Testis (tissue), 3 donors: Measurements from ENCODE around the gene SPIRE2. TPM values are rescaled to one million over a fixed set of nuclear protein-coding genes. Genes with fewer than 3 reads are reported as not detected.

Experiments
- DNase-seq: peaks from one replicate; pipeline ENCODE4 v3.0.0-alpha.2; 2019
- H3K27ac ChIP-seq, 2 donors: fragments of 200-600 bp; sonication (generic); one replicate each; pipeline ENCODE4 v1.5.1; 2019
- H3K27me3 ChIP-seq: fragments of 200-600 bp; sonication (generic); one replicate; pipeline ENCODE4 v1.5.1; 2019
- H3K36me3 ChIP-seq: fragments of 200-600 bp; sonication (generic); one replicate; pipeline ENCODE4 v1.5.1; 2017; ENCODE audit warnings: low read depth; ENCODE audit errors: missing control alignments
- H3K4me1 ChIP-seq: fragments of 200-600 bp; sonication (generic); one replicate; pipeline ENCODE4 v1.5.1; 2019
- H3K4me3 ChIP-seq, 2 donors: fragments of 200-600 bp; sonication (generic); one replicate each; pipeline ENCODE4 v1.5.1; 2017 to 2019
- H3K9me3 ChIP-seq: fragments of 200-600 bp; sonication (generic); one replicate; pipeline ENCODE4 v1.5.1; 2017
- CTCF ChIP-seq, 3 experiments: fragments of 450-650 bp in 2 of 3; fragments of 200-600 bp in 1 of 3; sonication (generic) in 1 of 3; IDR thresholded peaks; one replicate each; pipeline ENCODE4 v1.5.1; 2016 to 2019; ENCODE audit warnings: antibody characterized with exemption in 3 of 3, mild to moderate bottlenecking in 2 of 3, moderate library complexity in 1 of 3
- POLR2A ChIP-seq: fragments of 450-650 bp; IDR thresholded peaks from one replicate; pipeline ENCODE4 v1.6.1; 2017; ENCODE audit warnings: antibody characterized with exemption, mild to moderate bottlenecking, moderate library complexity
- WGBS, 2 donors: methylation state at CpG; one replicate each; pipeline ENCODE4 v1.1.5; 2018; 5-methylcytosine and 5-hydroxymethylcytosine counted together
- intact Hi-C: fragments of 100-400 bp; cut with DNase I; formaldehyde crosslinking; loops from one replicate; pipeline ENCODE4 v1.15.1; 2023; ENCODE audit warnings: low total_unique reads
- polyA plus RNA-seq: library from polyadenylated mRNA; stranded (reverse); fragments of 350-450 nt; fragmentation: Illumina TruSeq; extraction: RNeasy Lipid Tissue Mini Kit (QIAGEN cat#74804); gene quantifications from one replicate; pipeline ENCODE4 v1.2.3, GENCODE V29; 2014; ENCODE audit warnings: low read depth, low replicate concordance; ENCODE audit not compliant: insufficient read depth
- total RNA-seq, 2 donors: library from RNA; depleted of rRNA; stranded (reverse); fragments of >200 nt; gene quantifications; one replicate each; pipeline ENCODE4 v1.2.3, GENCODE V29; 2016

SPIRE2 gene
- total and polyA plus RNA-seq, 3 donors from 2014 or later: 11.5 to 31.3 (median 20.9) TPM

GRCh38 chr16:89855301-89855945 is 27.1 kb downstream of the SPIRE2 start:
- WGBS, 2 donors: 91 to 99% methylated on average over 18 to 26 of the region's 26 CpGs
- H3K27me3 ChIP-seq: no peaks in the 10 kb centered on the region
- DNase-seq: no peak

DNA sequence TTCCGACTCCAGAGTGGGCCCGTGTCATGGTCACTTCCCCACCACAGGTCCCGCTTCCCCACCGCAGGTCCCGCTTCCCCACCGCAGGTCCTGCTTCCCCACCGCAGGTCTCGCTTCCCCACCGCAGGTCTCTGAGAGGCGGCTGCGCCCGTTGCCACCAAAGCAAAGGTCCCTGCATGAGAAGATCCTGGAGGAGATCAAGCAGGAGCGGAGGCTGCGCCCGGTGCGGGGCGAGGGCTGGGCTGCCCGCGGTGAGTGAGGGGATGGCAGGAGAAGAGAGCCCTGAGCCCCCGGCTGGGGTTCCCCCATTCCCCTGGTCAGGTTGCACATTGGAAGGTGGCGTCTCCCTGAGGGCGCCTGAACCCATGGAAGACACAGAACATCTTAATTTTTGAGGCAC is 27.7 kb downstream of the SPIRE2 start:
- no peak overlapping the region for H3K27ac ChIP-seq
- TF ChIP-seq POLR2A (no peak), CTCF (IDR thresholded peaks at IDR 0.05) (no peak)
- no peaks in the 10 kb centered on the region for H3K36me3 ChIP-seq
- no peak overlapping the region for H3K4me3 ChIP-seq
- no peaks in the 10 kb centered on the region for H3K27me3 ChIP-seq
- DNase-seq: no peak
- intact Hi-C loops: no loop called here
- 86 to 98% methylated on average over 13 to 22 of the region's 22 CpGs for WGBS, 2 donors
- no peaks in the 10 kb centered on the region for H3K4me1 ChIP-seq
- no peaks in the 10 kb centered on the region for H3K9me3 ChIP-seq

More at GRCh38 chr16:89855301-89855945, 27.1 kb downstream of the SPIRE2 start:
- no peaks in the 10 kb centered on the region for H3K9me3 ChIP-seq
- no peak for TF ChIP-seq POLR2A
- no peak for TF ChIP-seq CTCF (IDR thresholded peaks at IDR 0.05)
- no peaks in the 10 kb centered on the region for H3K36me3 ChIP-seq
- H3K4me3 ChIP-seq: no peak overlapping the region
- intact Hi-C loops: no loop called here
- H3K4me1 ChIP-seq: no peaks in the 10 kb centered on the region
- H3K27ac ChIP-seq: no peak overlapping the region

GRCh38 chr16:89858973-89859614 is 30.8 kb downstream of the SPIRE2 start:
- H3K27ac ChIP-seq: no peak overlapping the region
- no peaks in the 10 kb centered on the region for H3K9me3 ChIP-seq
- no peak overlapping the region for H3K4me3 ChIP-seq
- H3K36me3 ChIP-seq: no peaks in the 10 kb centered on the region
- intact Hi-C loops: no loop called here
- 93 to 94% methylated on average over 15 to 25 of the region's 25 CpGs for WGBS, 2 donors
- DNase-seq: no peak
- peaks cover 10% of the 10 kb centered on the region for H3K4me1 ChIP-seq
- TF ChIP-seq CTCF (IDR thresholded peaks at IDR 0.05): no peak
- TF ChIP-seq POLR2A: no peak
- H3K27me3 ChIP-seq: no peaks in the 10 kb centered on the region

DNA sequence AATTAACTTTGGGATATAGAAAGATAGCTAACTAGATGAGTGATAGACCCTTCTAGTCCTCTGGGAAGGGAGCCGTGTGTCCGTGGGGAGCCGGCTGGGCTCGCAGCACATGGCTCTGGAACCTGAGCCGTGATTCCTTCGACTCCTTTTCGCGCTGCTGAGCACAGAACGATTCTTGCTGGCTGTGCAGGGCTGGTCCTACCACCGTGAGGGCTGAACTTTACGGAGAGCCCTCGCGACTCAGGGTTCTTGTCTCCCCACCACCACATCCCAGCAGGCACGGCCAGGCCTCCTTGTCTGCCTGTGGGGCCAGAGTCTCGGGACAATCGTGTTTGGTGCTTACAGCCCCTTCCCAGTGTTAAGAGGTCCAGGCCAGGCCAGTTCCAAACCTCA is 31.3 kb downstream of the SPIRE2 start:
- DNase-seq: no peak

More for the DNA sequence above, 31.3 kb downstream of the SPIRE2 start:
- Histone ChIP-seq H3K27ac (no peak overlapping the region), H3K36me3 (no peaks in the 10 kb centered on the region), H3K27me3 (no peaks in the 10 kb centered on the region), H3K4me3 (no peak overlapping the region), H3K4me1 (peaks cover 15% of the 10 kb centered on the region), H3K9me3 (no peaks in the 10 kb centered on the region)
- intact Hi-C loops: no loop called here
- TF ChIP-seq POLR2A: no peak
- no peak for TF ChIP-seq CTCF (IDR thresholded peaks at IDR 0.05)
- WGBS, 2 donors: 88 to 92% methylated on average over 13 to 16 of the region's 16 CpGs
